OCI-LY7 (cell line): ENCODE results near the gene CEP112. TPM values are rescaled to one million over a fixed set of nuclear protein-coding genes. Genes with fewer than 3 reads are reported as not detected.
A peak's percentile ranks its signal among the peaks of the same experiment; 100 is the strongest.
"Not testable (repeated sequence)": the region's sequence is repeated elsewhere in the genome, so short reads cannot be mapped to it uniquely, and the experiment has no call there.

ENCODE experiments used
- BruUV-seq: library from RNA; stranded (reverse); fragments of 400-500 nt; replicated peaks from 2 replicates; lab custom pipeline; 2021; lab: Mats Ljungman, UMichigan
- CTCF ChIA-PET: fragments of 300-600 bp; sonication (Branson Sonifier 250); formaldehyde crosslinking; loops from one replicate; lab custom pipeline; 2022; ENCODE audit warnings: antibody characterized with exemption; ENCODE audit not compliant: unreplicated experiment; lab: Charles Lee
- POLR2A ChIA-PET: fragments of 300-600 bp; sonication (Branson Sonifier 250); formaldehyde crosslinking; loops from one replicate; lab custom pipeline; 2022; ENCODE audit warnings: antibody characterized with exemption; lab: Charles Lee
- DNase-seq: peaks from one replicate; pipeline ENCODE4 v3.0.0-alpha.2; 2015; ENCODE audit warnings: low spot score
- H2AFZ ChIP-seq: fragments of 200-600 bp; sonication (generic), shearing (Covaris generic); 2 replicates; pipeline ENCODE4 v1.6.1; 2014; ENCODE audit warnings: mild to moderate bottlenecking, antibody characterized with exemption, low read length, moderate library complexity
- H3K27ac ChIP-seq: fragments of 200-600 bp; sonication (generic); 2 replicates; pipeline ENCODE4 v1.5.1; 2014; ENCODE audit warnings: mixed run types, low read depth, mild to moderate bottlenecking, moderate library complexity, low read length, inconsistent platforms; ENCODE audit not compliant: poor library complexity, severe bottlenecking
- H3K36me3 ChIP-seq: fragments of 200-600 bp; sonication (generic); 2 replicates; pipeline ENCODE4 v1.6.1; 2014; ENCODE audit warnings: mild to moderate bottlenecking, antibody characterized with exemption, low read length, moderate library complexity, mixed read lengths; ENCODE audit not compliant: insufficient read depth
- H3K4me1 ChIP-seq: fragments of 200-600 bp; sonication (generic); 2 replicates; pipeline ENCODE4 v1.5.1; 2014; ENCODE audit warnings: mild to moderate bottlenecking, low read length; ENCODE audit not compliant: insufficient read depth, poor library complexity, severe bottlenecking
- H3K4me2 ChIP-seq: fragments of 200-600 bp; sonication (generic); 2 replicates; pipeline ENCODE4 v1.6.1; 2014; ENCODE audit warnings: mild to moderate bottlenecking, low read length
- H3K4me3 ChIP-seq: fragments of 200-600 bp; sonication (generic); 2 replicates; pipeline ENCODE4 v1.5.1; 2014; ENCODE audit warnings: mild to moderate bottlenecking, low read depth, low read length; ENCODE audit not compliant: poor library complexity, severe bottlenecking
- H3K79me2 ChIP-seq: fragments of 200-600 bp; sonication (generic); 2 replicates; pipeline ENCODE4 v1.6.1; 2016; ENCODE audit warnings: low read depth, mild to moderate bottlenecking, low read length, moderate library complexity, mixed read lengths; ENCODE audit not compliant: insufficient read depth
- H3K9me2 ChIP-seq: fragments of 200-600 bp; sonication (generic); 2 replicates; pipeline ENCODE4 v1.6.1; 2016; ENCODE audit warnings: mild to moderate bottlenecking, low read length, mixed read lengths; ENCODE audit not compliant: insufficient read depth
- H3K9me3 ChIP-seq: fragments of 200-600 bp; sonication (generic); 2 replicates; pipeline ENCODE4 v1.6.1; 2014; ENCODE audit warnings: mild to moderate bottlenecking, mixed run types, low read length, mixed read lengths
- H4K20me1 ChIP-seq: fragments of 200-600 bp; sonication (generic); 2 replicates; pipeline ENCODE4 v1.6.1; 2014; ENCODE audit warnings: mild to moderate bottlenecking, antibody characterized with exemption, low read length, moderate library complexity, mixed read lengths; ENCODE audit not compliant: insufficient read depth
- EZH2phosphoT487 ChIP-seq: fragments of 200-600 bp; sonication (generic); IDR thresholded peaks from 2 replicates; pipeline ENCODE4 v1.6.1; 2018; ENCODE audit warnings: low read depth, borderline replicate concordance, mild to moderate bottlenecking, mixed run types, antibody characterized with exemption, low read length, moderate library complexity, mixed read lengths
- intact Hi-C: fragments of 100-400 bp; cut with micrococcal nuclease; formaldehyde crosslinking; loops from one replicate; pipeline ENCODE4 v1.10.0; 2022; ENCODE audit not compliant: unreplicated experiment
- total RNA-seq, 2 experiments: library from RNA; depleted of rRNA in 1 of 2; stranded (reverse); fragments of >200 nt in 1 of 2; shearing (Covaris generic) in 1 of 2; gene quantifications; 2 replicates each; pipeline ENCODE4 v1.2.3, GENCODE V29; 2014 to 2022
- TF ChIP-seq, protein P1 (sequence below): fragments of 200-600 bp; sonication (generic); conservative IDR thresholded peaks from 2 replicates; pipeline ENCODE4 v1.5.1; 2014; ENCODE audit warnings: mild to moderate bottlenecking, antibody characterized with exemption, low read length, moderate library complexity, mixed read lengths

The CEP112 gene
- total RNA-seq, 2 experiments from 2014 or later: 2.7 to 6.9 TPM

DNA sequence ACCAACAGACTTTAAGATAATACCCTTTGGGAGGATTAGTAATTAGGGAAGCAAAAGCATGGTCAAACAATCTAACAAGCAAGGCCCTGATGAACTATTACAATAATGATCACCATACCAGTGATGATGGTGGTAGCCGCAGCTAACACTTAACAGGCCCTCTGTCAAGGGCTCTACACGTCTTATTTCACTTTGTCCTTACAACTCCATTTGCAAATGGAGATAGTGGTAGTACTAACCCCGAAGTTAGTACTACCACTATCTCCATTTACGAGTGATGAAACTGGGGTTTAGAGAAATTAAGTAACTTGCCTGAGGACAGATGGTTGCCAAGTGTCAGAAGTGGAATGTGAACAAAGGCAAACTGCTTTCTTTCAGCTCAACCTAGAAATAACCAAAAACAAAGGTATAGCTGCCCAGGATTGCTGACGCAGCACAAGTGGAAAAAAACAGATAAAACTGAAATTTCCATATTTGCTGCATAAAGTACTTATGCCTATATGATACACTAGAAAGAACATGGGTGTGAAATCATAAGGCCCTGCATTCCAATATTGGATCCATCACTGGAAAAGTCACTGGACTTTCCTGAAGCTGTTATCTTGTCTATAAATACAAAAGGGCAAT is 24.6 kb downstream of the CEP112 start:
- Histone ChIP-seq H3K4me1 (no peaks in the 10 kb centered on the region), H3K9me2 (no peaks in the 10 kb centered on the region), H3K36me3 (no peaks in the 10 kb centered on the region), H3K4me3 (no peak overlapping the region), H3K4me2 (no peak overlapping the region), H2AFZ (no peak overlapping the region), H3K27ac (no peak overlapping the region), H3K79me2 (no peaks in the 10 kb centered on the region), H3K9me3 (no peaks in the 10 kb centered on the region), H4K20me1 (no peaks in the 10 kb centered on the region)
- TF ChIP-seq, protein P1, sequence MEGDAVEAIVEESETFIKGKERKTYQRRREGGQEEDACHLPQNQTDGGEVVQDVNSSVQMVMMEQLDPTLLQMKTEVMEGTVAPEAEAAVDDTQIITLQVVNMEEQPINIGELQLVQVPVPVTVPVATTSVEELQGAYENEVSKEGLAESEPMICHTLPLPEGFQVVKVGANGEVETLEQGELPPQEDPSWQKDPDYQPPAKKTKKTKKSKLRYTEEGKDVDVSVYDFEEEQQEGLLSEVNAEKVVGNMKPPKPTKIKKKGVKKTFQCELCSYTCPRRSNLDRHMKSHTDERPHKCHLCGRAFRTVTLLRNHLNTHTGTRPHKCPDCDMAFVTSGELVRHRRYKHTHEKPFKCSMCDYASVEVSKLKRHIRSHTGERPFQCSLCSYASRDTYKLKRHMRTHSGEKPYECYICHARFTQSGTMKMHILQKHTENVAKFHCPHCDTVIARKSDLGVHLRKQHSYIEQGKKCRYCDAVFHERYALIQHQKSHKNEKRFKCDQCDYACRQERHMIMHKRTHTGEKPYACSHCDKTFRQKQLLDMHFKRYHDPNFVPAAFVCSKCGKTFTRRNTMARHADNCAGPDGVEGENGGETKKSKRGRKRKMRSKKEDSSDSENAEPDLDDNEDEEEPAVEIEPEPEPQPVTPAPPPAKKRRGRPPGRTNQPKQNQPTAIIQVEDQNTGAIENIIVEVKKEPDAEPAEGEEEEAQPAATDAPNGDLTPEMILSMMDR: no peak
- no peak for TF ChIP-seq EZH2phosphoT487
- intact Hi-C loops: loop anchor here (5.0 to 10.0 kb wide), 4 partner anchors 180 to 935 kb away; no protein-coding TSS in a partner anchor
- no peak for DNase-seq
- CTCF ChIA-PET: no interaction called here
- no TSS peak for BruUV-seq
- POLR2A ChIA-PET: interaction anchor here (0.6 to 0.7 kb wide), 2 partner anchors 41 to 405 kb away, joined by 3 to 4 read pairs; no protein-coding TSS in a partner anchor

DNA sequence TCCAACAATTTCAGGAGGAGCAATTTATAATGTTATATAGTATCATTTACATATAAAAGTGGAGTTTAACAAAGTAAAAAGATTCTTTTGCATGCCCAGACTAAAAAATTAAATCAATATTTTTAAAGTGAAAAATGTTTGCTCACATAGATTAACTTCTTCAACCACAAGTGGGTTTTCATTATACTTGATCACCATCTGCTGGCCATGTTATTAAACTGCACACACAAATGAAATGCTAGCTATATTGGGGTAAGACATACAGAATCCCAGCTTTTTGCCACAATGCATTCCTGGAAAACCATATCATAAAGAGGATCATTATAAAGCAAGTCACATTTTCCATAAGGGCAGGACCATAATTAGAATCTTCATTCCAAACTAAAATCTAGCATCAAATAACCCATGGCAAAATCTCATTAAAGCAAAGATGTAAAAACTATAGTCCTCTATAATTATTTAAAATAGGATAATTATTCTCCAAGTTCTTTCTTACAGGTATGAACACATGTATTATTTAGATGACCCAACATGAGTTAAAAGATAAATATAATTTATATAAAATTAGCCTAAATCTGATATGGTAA is 26.3 kb downstream of the CEP112 start:
- Histone ChIP-seq H3K9me2 (no peaks in the 10 kb centered on the region), H4K20me1 (no peaks in the 10 kb centered on the region), H3K4me3 (no peak overlapping the region), H3K27ac (no peak overlapping the region), H2AFZ (no peak overlapping the region), H3K79me2 (no peaks in the 10 kb centered on the region), H3K36me3 (no peaks in the 10 kb centered on the region), H3K9me3 (no peaks in the 10 kb centered on the region), H3K4me2 (no peak overlapping the region), H3K4me1 (no peaks in the 10 kb centered on the region)
- BruUV-seq: no TSS peak
- intact Hi-C loops: loop anchor here (5.0 to 10.0 kb wide), 4 partner anchors 178 to 933 kb away; no protein-coding TSS in a partner anchor
- peak; percentile 59 for DNase-seq
- CTCF ChIA-PET: no interaction called here
- POLR2A ChIA-PET: interaction anchor here (0.7 kb wide), 2 partner anchors 49 to 795 kb away, joined by 3 read pairs; no protein-coding TSS in a partner anchor
- no peak for TF ChIP-seq EZH2phosphoT487
- TF ChIP-seq, protein P1: peak; percentile 95

DNA sequence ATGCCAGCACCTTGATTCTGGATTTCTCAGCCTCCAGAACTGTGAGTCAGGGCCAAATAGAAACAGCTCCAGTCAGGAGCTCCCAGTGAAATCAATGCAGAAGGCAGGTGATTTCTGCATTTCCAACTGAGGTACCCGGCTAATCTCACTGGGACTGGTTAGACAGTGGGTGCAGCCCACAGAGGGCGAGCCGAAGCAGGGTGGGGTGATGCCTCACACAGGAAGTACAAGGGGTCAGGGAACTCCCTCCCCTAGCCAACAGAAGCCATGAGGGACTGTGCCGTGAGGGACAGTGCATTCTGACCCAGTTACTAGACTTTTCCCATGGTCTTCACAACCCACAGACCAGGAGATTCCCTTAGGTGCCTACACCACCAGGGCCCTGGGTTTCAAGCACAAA is 36.9 kb downstream of the CEP112 start:
- BruUV-seq, CTCF ChIA-PET, H3K36me3 ChIP-seq, H3K27ac ChIP-seq, H3K9me3 ChIP-seq, POLR2A ChIA-PET, H4K20me1 ChIP-seq, H3K79me2 ChIP-seq, H3K4me1 ChIP-seq, H3K9me2 ChIP-seq, DNase-seq, H3K4me3 ChIP-seq, intact Hi-C loops, H3K4me2 ChIP-seq, H2AFZ ChIP-seq: not testable (repeated sequence)
